ENCODE data around the gene SLC16A5. TPM values are rescaled to one million over a fixed set of nuclear protein-coding genes. Genes with fewer than 3 reads are reported as not detected.

Gene SLC16A5
- total RNA-seq, 1 experiment from 2014 or later, result 1.2 TPM

GRCh38 chr17:75111777-75112335 is 24.1 kb downstream of the SLC16A5 start:
- CTCF ChIA-PET, result interaction anchor here (0.6 to 1.3 kb wide), 2 partner anchors 10 to 42 kb away, joined by 3 to 20 read pairs; no protein-coding TSS in a partner anchor
- Histone ChIP-seq H3K9ac (ENCODE audit: low read length) (no peak overlapping the region), H3F3A (ENCODE audit: low read length, unreplicated experiment) (no peaks in the 10 kb centered on the region), H3K4me1 (ENCODE audit: insufficient read depth, low read length) (peaks cover 40% of the 10 kb centered on the region), H3K27me3 (ENCODE audit: low read length) (no peaks in the 10 kb centered on the region), H3K9me3 (ENCODE audit: low read length) (no peaks in the 10 kb centered on the region), H4K20me1 (ENCODE audit: low read length) (no peaks in the 10 kb centered on the region), H2AFZ (ENCODE audit: low read length) (no peak overlapping the region), H3K4me3 (ENCODE audit: low read length) (peak overlapping the region; percentile 97), H3K36me3 (ENCODE audit: low read depth, low read length) (peaks cover 12% of the 10 kb centered on the region; the same call in 1 of the 2 replicates), H3K4me2 (ENCODE audit: low read length) (peak overlapping the region; percentile 91), H3K9me2 (replicated peaks; ENCODE audit: low read length) (no peaks in the 10 kb centered on the region), H3K27ac (ENCODE audit: low read length) (no peak overlapping the region), H3K79me2 (ENCODE audit: low read length) (peaks cover 62% of the 10 kb centered on the region)
- intact Hi-C loops (cut with micrococcal nuclease), result loop anchor here (2.0 to 10.0 kb wide), 2 partner anchors 151 to 303 kb away; no protein-coding TSS in a partner anchor
- no peak for ATAC-seq
- POLR2A ChIA-PET (ENCODE audit: unreplicated experiment), result interaction anchor here (0.6 kb wide), 1 partner anchor 29 kb away, joined by 5 read pairs; no protein-coding TSS in a partner anchor
- no peak for TF ChIP-seq CTCF (conservative IDR thresholded peaks at IDR 0.05; ENCODE audit: low read depth, low read length)
- TF ChIP-seq EZH2phosphoT487 (IDR thresholded peaks at IDR 0.05; ENCODE audit: borderline replicate concordance, low read length), result no peak
- TF ChIP-seq EZH2 (IDR thresholded peaks at IDR 0.05; ENCODE audit: low read length, unreplicated experiment), result no peak
- BruUV-seq (replicated peaks), result no TSS peak
- DNase-seq, result no peak

- Histone ChIP-seq H3K4me2 (ENCODE audit: low read length) (peak overlapping the region; percentile 75), H3K9ac (ENCODE audit: low read length) (peak overlapping the region; percentile 58), H3K9me3 (ENCODE audit: low read length) (no peaks in the 10 kb centered on the region), H3K36me3 (ENCODE audit: low read depth, low read length) (peaks cover 18% of the 10 kb centered on the region; the same call in 1 of the 2 replicates), H3K79me2 (ENCODE audit: low read length) (peaks cover 78% of the 10 kb centered on the region), H3K27me3 (ENCODE audit: low read length) (no peaks in the 10 kb centered on the region), H3K4me1 (ENCODE audit: insufficient read depth, low read length) (peaks cover 39% of the 10 kb centered on the region), H2AFZ (ENCODE audit: low read length) (peak overlapping the region; percentile 46), H3F3A (ENCODE audit: low read length, unreplicated experiment) (no peaks in the 10 kb centered on the region), H3K27ac (ENCODE audit: low read length) (peak overlapping the region; percentile 50), H3K9me2 (replicated peaks; ENCODE audit: low read length) (no peaks in the 10 kb centered on the region), H4K20me1 (ENCODE audit: low read length) (no peaks in the 10 kb centered on the region), H3K4me3 (ENCODE audit: low read length) (peak overlapping the region; percentile 52)
- BruUV-seq (replicated peaks), result no TSS peak
- TF ChIP-seq CTCF (conservative IDR thresholded peaks at IDR 0.05; ENCODE audit: low read depth, low read length) (peak; percentile 98), EZH2phosphoT487 (IDR thresholded peaks at IDR 0.05; ENCODE audit: borderline replicate concordance, low read length) (no peak)
- DNase-seq (peak; percentile 95), ATAC-seq (peak; percentile 70)
- POLR2A ChIA-PET (ENCODE audit: unreplicated experiment), result interaction anchor here (0.6 to 0.8 kb wide), 5 partner anchors 23 to 126 kb away, joined by 3 to 17 read pairs (median 4); no protein-coding TSS in a partner anchor
- intact Hi-C loops (cut with micrococcal nuclease), result loop anchor here (1.0 to 10.0 kb wide), 5 partner anchors 17 to 301 kb away; partner anchors contain the start of gene NT5C
- CTCF ChIA-PET, result interaction anchor here (0.6 to 2.9 kb wide), 16 partner anchors 10 to 298 kb away, joined by 3 to 57 read pairs (median 6); partner anchors contain the start of genes JPT1, NT5C and NUP85
These were observed 26.2 kb downstream of the SLC16A5 start for GRCh38 chr17:75113798-75114551.
